Measurements from ENCODE around the gene ENOX1. TPM values are rescaled to one million over a fixed set of nuclear protein-coding genes. Genes with fewer than 3 reads are reported as not detected.

ENOX1 gene
- total RNA-seq, 1 donor from 2014 or later, result 2.0 TPM

DNA sequence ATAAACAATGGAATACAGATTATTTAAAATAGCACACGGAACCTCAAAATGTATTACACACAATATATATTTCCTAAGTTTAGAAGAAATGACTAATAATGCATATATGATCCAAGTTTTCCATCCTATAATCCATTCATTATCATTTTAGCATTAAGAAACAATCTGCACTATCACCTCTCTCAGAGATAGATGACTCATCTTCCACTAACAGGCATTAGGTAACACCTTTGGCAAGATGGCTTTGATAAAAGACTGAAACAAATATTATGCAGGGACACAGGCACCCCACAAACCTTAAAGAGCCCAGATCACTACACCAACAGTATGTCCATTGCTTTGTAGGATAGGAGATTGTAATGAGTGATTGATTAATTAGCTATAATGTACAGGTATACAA, 4.1 kb downstream of the ENOX1 start:
- H3K4me1 Mint-ChIP-seq (ENCODE audit: low read depth), result peaks cover 21% of the 10 kb centered on the region
- no peak overlapping the region for H3K4me3 Mint-ChIP-seq (ENCODE audit: unreplicated experiment)
- TF ChIP-seq, protein P1, sequence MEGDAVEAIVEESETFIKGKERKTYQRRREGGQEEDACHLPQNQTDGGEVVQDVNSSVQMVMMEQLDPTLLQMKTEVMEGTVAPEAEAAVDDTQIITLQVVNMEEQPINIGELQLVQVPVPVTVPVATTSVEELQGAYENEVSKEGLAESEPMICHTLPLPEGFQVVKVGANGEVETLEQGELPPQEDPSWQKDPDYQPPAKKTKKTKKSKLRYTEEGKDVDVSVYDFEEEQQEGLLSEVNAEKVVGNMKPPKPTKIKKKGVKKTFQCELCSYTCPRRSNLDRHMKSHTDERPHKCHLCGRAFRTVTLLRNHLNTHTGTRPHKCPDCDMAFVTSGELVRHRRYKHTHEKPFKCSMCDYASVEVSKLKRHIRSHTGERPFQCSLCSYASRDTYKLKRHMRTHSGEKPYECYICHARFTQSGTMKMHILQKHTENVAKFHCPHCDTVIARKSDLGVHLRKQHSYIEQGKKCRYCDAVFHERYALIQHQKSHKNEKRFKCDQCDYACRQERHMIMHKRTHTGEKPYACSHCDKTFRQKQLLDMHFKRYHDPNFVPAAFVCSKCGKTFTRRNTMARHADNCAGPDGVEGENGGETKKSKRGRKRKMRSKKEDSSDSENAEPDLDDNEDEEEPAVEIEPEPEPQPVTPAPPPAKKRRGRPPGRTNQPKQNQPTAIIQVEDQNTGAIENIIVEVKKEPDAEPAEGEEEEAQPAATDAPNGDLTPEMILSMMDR (IDR thresholded peaks at IDR 0.05), result no peak
- H3K27me3 Mint-ChIP-seq (ENCODE audit: low read depth), result no peaks in the 10 kb centered on the region
- no peak overlapping the region for H3K27ac Mint-ChIP-seq (ENCODE audit: unreplicated experiment)
- H3K9me3 Mint-ChIP-seq (ENCODE audit: low read depth), result no peaks in the 10 kb centered on the region
- DNase-seq (ENCODE audit: low spot score), result no peak
- H3K36me3 Mint-ChIP-seq (ENCODE audit: low read depth), result no peaks in the 10 kb centered on the region

DNA sequence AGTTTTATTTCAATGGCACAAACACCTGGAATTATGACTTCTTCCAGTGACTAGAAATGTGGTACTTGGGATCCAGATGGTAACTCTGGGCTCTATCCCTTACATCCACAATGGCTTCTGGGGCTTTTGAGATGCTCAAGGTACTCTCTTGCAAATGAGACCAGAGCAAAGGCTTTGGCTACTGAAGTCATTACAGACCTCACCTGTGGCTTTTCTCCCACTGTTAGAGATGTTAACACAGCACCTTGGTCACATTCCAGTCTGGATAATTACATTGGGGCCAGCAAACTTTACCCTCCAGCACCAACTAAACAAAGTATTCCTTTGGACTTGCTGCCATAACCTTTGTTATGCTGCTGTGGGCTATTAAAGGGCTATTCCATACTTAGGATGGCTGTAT, 6.1 kb downstream of the ENOX1 start:
- no peak for DNase-seq (ENCODE audit: low spot score)
- no peaks in the 10 kb centered on the region for H3K36me3 Mint-ChIP-seq (ENCODE audit: low read depth)
- H3K4me1 Mint-ChIP-seq (ENCODE audit: low read depth), result peaks cover 23% of the 10 kb centered on the region
- H3K4me3 Mint-ChIP-seq (ENCODE audit: unreplicated experiment), result no peak overlapping the region
- TF ChIP-seq, protein P1 (IDR thresholded peaks at IDR 0.05), result no peak
- no peaks in the 10 kb centered on the region for H3K27me3 Mint-ChIP-seq (ENCODE audit: low read depth)
- H3K9me3 Mint-ChIP-seq (ENCODE audit: low read depth), result no peaks in the 10 kb centered on the region
- no peak overlapping the region for H3K27ac Mint-ChIP-seq (ENCODE audit: unreplicated experiment)

DNA sequence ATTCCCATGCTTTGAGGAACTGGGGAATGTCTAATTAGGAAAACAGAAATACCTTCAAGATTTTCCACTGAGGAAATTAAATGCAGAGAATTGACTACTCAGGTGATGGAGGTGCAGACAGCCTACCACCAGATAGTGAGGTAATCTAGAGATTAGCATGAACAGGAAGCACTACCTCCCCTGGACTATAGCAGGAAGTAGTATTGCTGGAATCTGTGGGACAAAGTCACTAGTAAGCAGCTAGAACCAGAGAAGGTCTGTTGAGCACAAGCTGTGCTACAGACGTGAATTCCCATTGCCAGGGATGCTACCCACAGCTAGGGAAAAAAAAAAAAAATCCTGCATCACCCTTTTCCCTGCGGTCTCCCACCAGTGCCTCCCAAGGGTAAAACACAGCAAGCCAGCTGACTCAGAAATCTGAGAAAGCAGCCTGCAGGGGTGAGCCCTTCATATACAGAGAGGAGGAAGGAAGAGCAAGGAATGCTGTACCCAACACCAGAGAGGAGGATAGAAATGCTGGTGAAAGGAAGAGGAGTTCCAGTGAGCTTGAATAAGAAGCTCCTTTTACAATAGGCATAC, 10.2 kb downstream of the ENOX1 start:
- Mint-ChIP-seq H3K9me3 (ENCODE audit: low read depth) (no peaks in the 10 kb centered on the region), H3K27me3 (ENCODE audit: low read depth) (no peaks in the 10 kb centered on the region), H3K36me3 (ENCODE audit: low read depth) (no peaks in the 10 kb centered on the region), H3K4me1 (ENCODE audit: low read depth) (peaks cover 15% of the 10 kb centered on the region), H3K27ac (ENCODE audit: unreplicated experiment) (peak overlapping the region; percentile 79), H3K4me3 (ENCODE audit: unreplicated experiment) (no peak overlapping the region)
- TF ChIP-seq, protein P1 (IDR thresholded peaks at IDR 0.05), result no peak
- DNase-seq (ENCODE audit: low spot score), result no peak

DNA sequence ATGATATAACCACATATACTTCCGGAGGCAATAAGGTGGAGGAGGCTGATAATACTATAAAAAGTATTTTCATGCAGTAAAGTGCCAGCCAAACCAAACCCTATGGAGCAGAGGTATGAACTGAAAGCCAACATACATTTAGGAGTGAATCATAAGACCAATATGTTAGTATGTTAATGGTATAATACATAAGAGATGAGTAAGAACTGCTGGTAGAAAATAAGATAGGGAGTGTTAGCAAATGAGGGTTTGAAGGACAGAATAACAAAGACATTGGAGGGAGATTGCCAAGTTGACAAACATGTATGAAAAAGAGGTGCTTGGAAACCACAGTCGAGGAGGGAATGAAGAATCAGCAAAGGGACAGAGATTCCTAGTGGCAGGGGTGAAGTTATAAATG, 10.8 kb downstream of the ENOX1 start:
- H3K9me3 Mint-ChIP-seq (ENCODE audit: low read depth), result no peaks in the 10 kb centered on the region
- no peak for DNase-seq (ENCODE audit: low spot score)
- no peak overlapping the region for H3K4me3 Mint-ChIP-seq (ENCODE audit: unreplicated experiment)
- no peak overlapping the region for H3K27ac Mint-ChIP-seq (ENCODE audit: unreplicated experiment)
- H3K27me3 Mint-ChIP-seq (ENCODE audit: low read depth), result no peaks in the 10 kb centered on the region
- H3K4me1 Mint-ChIP-seq (ENCODE audit: low read depth), result peaks cover 15% of the 10 kb centered on the region
- TF ChIP-seq, protein P1 (IDR thresholded peaks at IDR 0.05), result no peak
- H3K36me3 Mint-ChIP-seq (ENCODE audit: low read depth), result no peaks in the 10 kb centered on the region

DNA sequence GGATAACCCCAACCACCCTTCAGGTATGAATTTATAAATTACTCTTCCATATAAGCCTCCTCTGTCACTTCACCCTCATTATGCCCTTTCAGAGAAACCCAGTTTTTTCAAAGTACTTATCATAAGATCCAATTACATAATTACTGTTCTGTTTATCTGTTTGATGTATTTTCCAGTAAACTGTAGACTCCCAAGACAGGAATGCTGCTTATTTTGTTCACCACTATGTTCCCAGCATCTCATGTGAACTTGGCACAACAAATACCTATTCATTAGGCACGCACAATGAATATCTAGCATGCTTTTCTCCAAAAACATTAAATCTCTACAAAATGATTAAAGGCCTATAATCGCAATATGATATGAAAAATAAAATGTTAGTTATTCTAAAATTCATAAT, 13.2 kb downstream of the ENOX1 start:
- TF ChIP-seq, protein P1 (IDR thresholded peaks at IDR 0.05), result no peak
- H3K9me3 Mint-ChIP-seq (ENCODE audit: low read depth), result no peaks in the 10 kb centered on the region
- no peak for DNase-seq (ENCODE audit: low spot score)
- no peaks in the 10 kb centered on the region for H3K27me3 Mint-ChIP-seq (ENCODE audit: low read depth)
- H3K36me3 Mint-ChIP-seq (ENCODE audit: low read depth), result no peaks in the 10 kb centered on the region
- no peak overlapping the region for H3K27ac Mint-ChIP-seq (ENCODE audit: unreplicated experiment)
- H3K4me1 Mint-ChIP-seq (ENCODE audit: low read depth), result peaks cover 15% of the 10 kb centered on the region
- no peak overlapping the region for H3K4me3 Mint-ChIP-seq (ENCODE audit: unreplicated experiment)
